Natural killer cell (primary cell): ENCODE results near the gene OR51B6. TPM values are rescaled to one million over a fixed set of nuclear protein-coding genes. Genes with fewer than 3 reads are reported as not detected.

Experiments
- ATAC-seq, 3 donors: fragments of 150-1000 bp in 2 of 3; fragments of 200-7000 bp in 1 of 3; cut with Tn5 transposase; 1 replicate in 1 of 3; 2 replicates in 2 of 3; pipeline ENCODE4 v1.10.0; 2021; ENCODE audit warnings: mild to moderate bottlenecking in 2 of 3, moderate library complexity in 2 of 3
- DNase-seq, 2 donors: peaks; one replicate each; pipeline versions ENCODE4 v3.0.0 to v3.0.0-alpha.2; 2013 to 2021; ENCODE audit warnings: mixed read lengths in 1 of 2
- H3K27ac ChIP-seq: one replicate; pipeline ENCODE4 v1.5.1; 2013; ENCODE audit warnings: mild to moderate bottlenecking, low read length
- H3K27me3 ChIP-seq: one replicate; pipeline ENCODE4 v1.6.1; 2013; ENCODE audit warnings: low read length; ENCODE audit not compliant: control insufficient read depth, insufficient read depth
- H3K36me3 ChIP-seq: one replicate; pipeline ENCODE4 v1.6.1; 2013; ENCODE audit warnings: low read length; ENCODE audit not compliant: control insufficient read depth, insufficient read depth
- H3K4me1 ChIP-seq: one replicate; pipeline ENCODE4 v1.6.1; 2013; ENCODE audit warnings: low read length; ENCODE audit not compliant: control insufficient read depth, insufficient read depth
- H3K4me3 ChIP-seq: one replicate; pipeline ENCODE4 v1.5.1; 2013; ENCODE audit warnings: low read length
- H3K9me3 ChIP-seq: one replicate; pipeline ENCODE4 v1.6.1; 2013; ENCODE audit warnings: low read length; ENCODE audit not compliant: control insufficient read depth, insufficient read depth
- H3K27ac Mint-ChIP-seq, 2 donors: one replicate each; pipeline ENCODE4 v1.8.0; 2022; ENCODE audit warnings: mild to moderate bottlenecking in 2 of 2, mixed read lengths in 2 of 2, moderate library complexity in 1 of 2
- H3K27me3 Mint-ChIP-seq, 2 donors: one replicate each; pipeline ENCODE4 v1.8.0; 2022; ENCODE audit warnings: low read depth in 2 of 2, mixed read lengths in 2 of 2
- H3K36me3 Mint-ChIP-seq: one replicate; pipeline ENCODE4 v1.8.0; 2022; ENCODE audit warnings: mixed read lengths
- H3K4me1 Mint-ChIP-seq, 2 donors: one replicate each; pipeline ENCODE4 v1.8.0; 2022; ENCODE audit warnings: mixed read lengths in 2 of 2
- H3K4me3 Mint-ChIP-seq: one replicate; pipeline ENCODE4 v1.8.0; 2022; ENCODE audit warnings: mild to moderate bottlenecking, moderate library complexity, mixed read lengths
- H3K9me3 Mint-ChIP-seq, 2 donors: one replicate each; pipeline ENCODE4 v1.8.0; 2022; ENCODE audit warnings: mixed read lengths in 2 of 2
- CTCF ChIP-seq: fragments of 200-600 bp; IDR thresholded peaks from one replicate; pipeline ENCODE4 v1.8.0; 2022; ENCODE audit warnings: antibody characterized with exemption
- WGBS: methylation state at CpG from one replicate; pipeline ENCODE4 v1.1.7; 2013; ENCODE audit warnings: missing lambda C conversion rate; ENCODE audit not compliant: insufficient coverage; 5-methylcytosine and 5-hydroxymethylcytosine counted together
- intact Hi-C: fragments of 100-400 bp; cut with micrococcal nuclease; formaldehyde crosslinking; loops from one replicate; pipeline ENCODE4 v1.14.2; 2022
- total RNA-seq, 4 donors: library from RNA; stranded (reverse); fragments of 120-200 nt in 1 of 4; gene quantifications; one replicate each; pipeline versions ENCODE4 v1.2.3 to v1.2.4, GENCODE V29; 2013 to 2022

The OR51B6 gene
- not detected for total RNA-seq
- not detected for total RNA-seq (2013)

GRCh38 chr11:5351208-5351607, at the start of gene OR51B6:
TSS of gene OR51B6 (plus strand) at chr11:5351508. CDS start at chr11:5351508, 0 bp downstream.
- 80% methylated on average over 1 of the region's 1 CpG for WGBS
- Mint-ChIP-seq H3K36me3 (no peaks in the 10 kb centered on the region), H3K4me3 (no peak within 1 kb of the TSS), H3K4me1 (no peaks in the 10 kb centered on the region), H3K27ac (no peak within 1 kb of the TSS), H3K27me3 (peaks cover 0 to 5% of the 10 kb centered on the region in 2 donors), H3K9me3 (peaks cover 3 to 4% of the 10 kb centered on the region in 2 donors)
- no peaks in the 10 kb centered on the region for H3K4me1 ChIP-seq
- no peaks in the 10 kb centered on the region for H3K27me3 ChIP-seq
- TF ChIP-seq CTCF, result no peak
- DNase-seq (no peak), ATAC-seq (no peak)
- no peak within 1 kb of the TSS for H3K4me3 ChIP-seq
- no peaks in the 10 kb centered on the region for H3K9me3 ChIP-seq
- intact Hi-C loops, result no loop called here
- H3K27ac ChIP-seq, result no peak within 1 kb of the TSS
- no peaks in the 10 kb centered on the region for H3K36me3 ChIP-seq

- Mint-ChIP-seq H3K27ac (no peak within 1 kb of the TSS), H3K4me1 (no peaks in the 10 kb centered on the region), H3K9me3 (peaks cover 0 to 2% of the 10 kb centered on the region in 2 donors), H3K36me3 (no peaks in the 10 kb centered on the region), H3K4me3 (no peak within 1 kb of the TSS), H3K27me3 (no peaks in the 10 kb centered on the region)
- no peaks in the 10 kb centered on the region for H3K4me1 ChIP-seq
- no peaks in the 10 kb centered on the region for H3K27me3 ChIP-seq
- WGBS, result 98% methylated on average over 2 of the region's 2 CpGs
- H3K4me3 ChIP-seq, result no peak within 1 kb of the TSS
- ATAC-seq, result no peak
- no peak for TF ChIP-seq CTCF
- H3K27ac ChIP-seq, result no peak within 1 kb of the TSS
- no peaks in the 10 kb centered on the region for H3K36me3 ChIP-seq
- intact Hi-C loops, result no loop called here
- no peak for DNase-seq
- H3K9me3 ChIP-seq, result no peaks in the 10 kb centered on the region
Measured at GRCh38 chr11:5301846-5302245, 49.5 kb upstream of the OR51B6 start, which contains the start of gene OR51B4. TSS of gene OR51B4 (minus strand) at chr11:5301946. CDS start at chr11:5301946, 0 bp downstream.

- H3K36me3 Mint-ChIP-seq, result no peaks in the 10 kb centered on the region
- no peaks in the 10 kb centered on the region for H3K27me3 Mint-ChIP-seq
- DNase-seq (no peak), ATAC-seq (no peak)
- Histone ChIP-seq H3K36me3 (no peaks in the 10 kb centered on the region), H3K9me3 (no peaks in the 10 kb centered on the region), H3K4me3 (no peak overlapping the region), H3K27me3 (no peaks in the 10 kb centered on the region), H3K4me1 (no peaks in the 10 kb centered on the region), H3K27ac (no peak overlapping the region)
- WGBS, result 100% methylated on average over 1 of the region's 5 CpGs
- H3K4me1 Mint-ChIP-seq, result no peaks in the 10 kb centered on the region
- no peak for TF ChIP-seq CTCF
- H3K4me3 Mint-ChIP-seq, result no peak overlapping the region
- intact Hi-C loops, result no loop called here
- peaks cover 0 to 2% of the 10 kb centered on the region in 2 donors for H3K9me3 Mint-ChIP-seq
- no peak overlapping the region for H3K27ac Mint-ChIP-seq
Measured at GRCh38 chr11:5303626-5304025, 47.7 kb upstream of the OR51B6 start.

GRCh38 chr11:5304046-5304445, 47.3 kb upstream of the OR51B6 start:
- TF ChIP-seq CTCF, result no peak
- Histone ChIP-seq H3K4me1 (no peaks in the 10 kb centered on the region), H3K36me3 (no peaks in the 10 kb centered on the region), H3K27ac (no peak overlapping the region), H3K4me3 (no peak overlapping the region), H3K27me3 (no peaks in the 10 kb centered on the region), H3K9me3 (no peaks in the 10 kb centered on the region)
- DNase-seq (no peak), ATAC-seq (no peak)
- Mint-ChIP-seq H3K9me3 (peaks cover 0 to 2% of the 10 kb centered on the region in 2 donors), H3K27me3 (no peaks in the 10 kb centered on the region), H3K4me3 (no peak overlapping the region), H3K4me1 (no peaks in the 10 kb centered on the region), H3K36me3 (no peaks in the 10 kb centered on the region), H3K27ac (no peak overlapping the region)
- intact Hi-C loops, result no loop called here
- WGBS, result no CpG with 5 or more reads among the region's 1 CpG
